ENCODE data around the gene CDC25B.

CDC25B gene

DNA sequence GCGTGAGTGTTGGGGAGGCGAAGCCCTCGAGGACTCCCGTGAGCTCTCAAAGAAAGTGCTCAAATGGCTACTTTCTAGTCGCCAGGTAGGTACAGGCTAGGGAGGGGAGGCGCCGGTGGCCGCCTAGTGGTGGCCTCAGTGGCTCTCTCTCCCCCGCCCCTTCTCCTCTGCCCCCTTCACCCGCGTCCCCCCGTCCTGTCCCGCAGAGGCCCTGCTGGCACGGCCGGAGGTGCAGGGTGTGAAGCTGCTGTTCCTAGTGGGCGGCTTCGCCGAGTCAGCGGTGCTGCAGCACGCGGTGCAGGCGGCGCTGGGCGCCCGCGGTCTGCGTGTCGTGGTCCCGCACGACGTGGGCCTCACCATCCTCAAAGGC lies 44.8 kb upstream of the CDC25B start:
- TF ChIP-seq FOXP2 (optimal IDR thresholded peaks at IDR 0.05; ENCODE audit: borderline replicate concordance, extremely low read depth, extremely low read length, insufficient read depth) (no peak), TAF1 (IDR thresholded peaks at IDR 0.05; ENCODE audit: borderline replicate concordance, insufficient read depth, low read length) (no peak), POLR2AphosphoS5 (IDR thresholded peaks at IDR 0.05; ENCODE audit: low read depth, low read length) (no peak), SIN3A (IDR thresholded peaks at IDR 0.05; ENCODE audit: borderline replicate concordance, insufficient read depth, low read length) (no peak), REST (IDR thresholded peaks at IDR 0.05; ENCODE audit: insufficient read depth in 1 of 2, low read depth in 2 of 2, low read length in 2 of 2) (no peak)

GRCh38 chr20:3751675-3752385 lies 44.3 kb upstream of the CDC25B start:
- TF ChIP-seq FOXP2 (optimal IDR thresholded peaks at IDR 0.05; ENCODE audit: borderline replicate concordance, extremely low read depth, extremely low read length, insufficient read depth), result no peak
- no peak for TF ChIP-seq REST (IDR thresholded peaks at IDR 0.05; ENCODE audit: insufficient read depth in 1 of 2, low read depth in 2 of 2, low read length in 2 of 2)
- TF ChIP-seq TAF1 (IDR thresholded peaks at IDR 0.05; ENCODE audit: borderline replicate concordance, insufficient read depth, low read length), result no peak
- TF ChIP-seq SIN3A (IDR thresholded peaks at IDR 0.05; ENCODE audit: borderline replicate concordance, insufficient read depth, low read length), result no peak
- no peak for TF ChIP-seq POLR2AphosphoS5 (IDR thresholded peaks at IDR 0.05; ENCODE audit: low read depth, low read length)

DNA sequence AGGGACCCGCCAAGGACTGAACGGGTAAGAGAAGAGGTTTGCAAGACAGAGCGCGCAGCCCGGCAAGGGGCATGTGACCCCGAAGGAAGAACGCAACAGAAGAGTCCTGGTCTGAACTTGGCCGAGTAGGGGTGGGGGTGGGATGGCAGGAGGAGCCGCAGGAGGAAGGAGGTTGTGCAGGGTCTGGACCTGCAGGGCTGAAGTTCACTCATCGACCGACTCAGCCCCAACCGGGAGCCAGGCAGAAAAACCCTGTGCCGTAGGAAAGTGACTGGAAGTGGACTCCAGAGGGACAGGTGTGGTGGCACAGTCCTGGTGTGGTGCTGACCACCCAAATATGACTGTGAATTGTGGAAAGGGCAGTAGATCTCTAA lies 43.7 kb upstream of the CDC25B start:
- no peak for TF ChIP-seq TAF1 (IDR thresholded peaks at IDR 0.05; ENCODE audit: borderline replicate concordance, insufficient read depth, low read length)
- no peak for TF ChIP-seq POLR2AphosphoS5 (IDR thresholded peaks at IDR 0.05; ENCODE audit: low read depth, low read length)
- no peak for TF ChIP-seq REST (IDR thresholded peaks at IDR 0.05; ENCODE audit: insufficient read depth in 1 of 2, low read depth in 2 of 2, low read length in 2 of 2)
- no peak for TF ChIP-seq SIN3A (IDR thresholded peaks at IDR 0.05; ENCODE audit: borderline replicate concordance, insufficient read depth, low read length)
- TF ChIP-seq FOXP2 (optimal IDR thresholded peaks at IDR 0.05; ENCODE audit: borderline replicate concordance, extremely low read depth, extremely low read length, insufficient read depth), result no peak

DNA sequence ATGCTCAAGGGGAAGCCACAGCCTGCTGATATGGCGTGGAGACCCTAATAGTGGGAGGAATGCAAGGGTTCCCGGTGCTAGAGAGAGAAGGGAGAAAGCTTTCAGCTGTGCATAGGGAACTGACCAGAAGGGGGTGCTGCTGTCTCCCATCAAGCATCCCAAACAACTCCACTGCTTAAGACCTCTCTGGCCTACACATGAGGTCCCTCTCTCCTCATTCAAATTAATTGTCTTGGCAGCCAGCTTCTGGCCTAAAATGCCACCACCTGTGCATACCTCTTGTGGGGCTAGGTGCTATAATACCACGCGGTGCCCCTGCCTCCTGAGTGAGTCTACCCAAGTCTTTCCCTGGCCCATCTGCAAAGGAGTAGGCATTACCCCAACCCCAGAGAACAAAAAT lies 43.0 kb upstream of the CDC25B start:
- TF ChIP-seq SIN3A (IDR thresholded peaks at IDR 0.05; ENCODE audit: borderline replicate concordance, insufficient read depth, low read length) (no peak), POLR2AphosphoS5 (IDR thresholded peaks at IDR 0.05; ENCODE audit: low read depth, low read length) (no peak), TAF1 (IDR thresholded peaks at IDR 0.05; ENCODE audit: borderline replicate concordance, insufficient read depth, low read length) (no peak), FOXP2 (optimal IDR thresholded peaks at IDR 0.05; ENCODE audit: borderline replicate concordance, extremely low read depth, extremely low read length, insufficient read depth) (no peak), REST (IDR thresholded peaks at IDR 0.05; ENCODE audit: insufficient read depth in 1 of 2, low read depth in 2 of 2, low read length in 2 of 2) (no peak)
